Gastrocnemius medialis (tissue), 4 donors: ENCODE results near the gene ZNF627.
"Not testable (repeated sequence)": the region's sequence is repeated elsewhere in the genome, so short reads cannot be mapped to it uniquely, and the experiment has no call there.

ENCODE experiments used
- POLR2A ChIP-seq, 2 donors: fragments of 450-650 bp; IDR thresholded peaks; one replicate each; pipeline ENCODE4 v1.6.1; 2017; ENCODE audit warnings: antibody characterized with exemption in 2 of 2, mild to moderate bottlenecking in 2 of 2, moderate library complexity in 2 of 2
- TF ChIP-seq, protein P1 (sequence below), 5 experiments: fragments of 450-650 bp in 3 of 5; fragments of 200-600 bp in 2 of 5; sonication (generic) in 2 of 5; IDR thresholded peaks in 4 of 5; conservative IDR thresholded peaks in 1 of 5; 1 replicate in 4 of 5; 2 replicates in 1 of 5; pipeline ENCODE4 v1.5.1; 2016 to 2019; ENCODE audit warnings: antibody characterized with exemption in 5 of 5, mild to moderate bottlenecking in 3 of 5, moderate library complexity in 3 of 5

DNA sequence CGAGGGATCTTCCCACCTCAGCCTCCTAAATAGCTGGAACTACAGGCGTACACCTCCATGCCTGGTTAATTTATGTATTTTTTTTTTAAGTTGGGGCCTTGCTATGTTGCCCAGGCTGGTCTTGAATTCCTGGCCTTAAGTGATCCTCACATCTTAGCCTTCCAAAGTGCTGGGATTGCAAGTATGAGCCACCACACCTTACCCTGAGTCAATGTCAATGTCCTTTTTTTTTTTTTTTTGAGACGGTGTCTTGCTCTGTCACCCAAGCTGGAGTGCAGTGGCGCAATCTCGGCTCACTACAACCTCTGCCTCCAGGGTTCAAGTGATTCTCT is 31.7 kb upstream of the ZNF627 start:
- TF ChIP-seq, protein P1, sequence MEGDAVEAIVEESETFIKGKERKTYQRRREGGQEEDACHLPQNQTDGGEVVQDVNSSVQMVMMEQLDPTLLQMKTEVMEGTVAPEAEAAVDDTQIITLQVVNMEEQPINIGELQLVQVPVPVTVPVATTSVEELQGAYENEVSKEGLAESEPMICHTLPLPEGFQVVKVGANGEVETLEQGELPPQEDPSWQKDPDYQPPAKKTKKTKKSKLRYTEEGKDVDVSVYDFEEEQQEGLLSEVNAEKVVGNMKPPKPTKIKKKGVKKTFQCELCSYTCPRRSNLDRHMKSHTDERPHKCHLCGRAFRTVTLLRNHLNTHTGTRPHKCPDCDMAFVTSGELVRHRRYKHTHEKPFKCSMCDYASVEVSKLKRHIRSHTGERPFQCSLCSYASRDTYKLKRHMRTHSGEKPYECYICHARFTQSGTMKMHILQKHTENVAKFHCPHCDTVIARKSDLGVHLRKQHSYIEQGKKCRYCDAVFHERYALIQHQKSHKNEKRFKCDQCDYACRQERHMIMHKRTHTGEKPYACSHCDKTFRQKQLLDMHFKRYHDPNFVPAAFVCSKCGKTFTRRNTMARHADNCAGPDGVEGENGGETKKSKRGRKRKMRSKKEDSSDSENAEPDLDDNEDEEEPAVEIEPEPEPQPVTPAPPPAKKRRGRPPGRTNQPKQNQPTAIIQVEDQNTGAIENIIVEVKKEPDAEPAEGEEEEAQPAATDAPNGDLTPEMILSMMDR (IDR thresholded peaks at IDR 0.05 in 4 of 5, conservative IDR thresholded peaks at IDR 0.05 in 1 of 5) = not testable (repeated sequence)
- not testable (repeated sequence) for TF ChIP-seq POLR2A (IDR thresholded peaks at IDR 0.05)
